HepG2 (cell line): Measurements from ENCODE around the gene NEDD8. TPM values are rescaled to one million over a fixed set of nuclear protein-coding genes. Genes with fewer than 3 reads are reported as not detected.

Source experiments
- ATAC-seq: fragments of 200-7000 bp; cut with Tn5 transposase; 3 replicates; pipeline ENCODE4 v1.9.1; 2020; ENCODE audit warnings: mild to moderate bottlenecking, moderate library complexity
- BruUV-seq: library from RNA; stranded (reverse); fragments of 400-500 nt; replicated peaks from 2 replicates; lab custom pipeline; 2021; lab: Mats Ljungman, UMichigan
- CTCF ChIA-PET: fragments of 300-600 bp; formaldehyde crosslinking; extraction: SDS; loops from one replicate; lab custom pipeline; 2021; ENCODE audit warnings: low total read pairs, inconsistent platforms, low intra/inter-chr PET ratio; lab: Yijun Ruan, JAX
- POLR2A ChIA-PET: fragments of 350-600 bp; sonication (Branson Sonifier 250); formaldehyde crosslinking; loops from one replicate; lab custom pipeline; 2020; ENCODE audit warnings: antibody characterized with exemption, inconsistent platforms; lab: Yijun Ruan, JAX
- DNase-seq: peaks from one replicate; pipeline ENCODE4 v3.0.0-alpha.2; 2015; ENCODE audit warnings: low spot score
- FAIRE-seq: peaks from 3 replicates; lab custom pipeline; 2011; peaks lifted over from hg19 to GRCh38; lab: Jason Lieb, UNC
- H2AFZ ChIP-seq: one replicate; pipeline ENCODE4 v1.6.1; 2011; ENCODE audit warnings: low read length, inconsistent platforms
- H3K27ac ChIP-seq: fragments of 300-600 bp; 3 replicates; pipeline ENCODE4 v1.8.0; 2011; ENCODE audit warnings: mixed run types, mild to moderate bottlenecking, mixed read lengths, low read length, inconsistent platforms; ENCODE audit not compliant: insufficient read depth; ENCODE audit errors: extremely low read length
- H3K27me3 ChIP-seq, 2 experiments: fragments of 200-600 bp in 1 of 2; 2 replicates in 1 of 2; 3 replicates in 1 of 2; pipeline versions ENCODE4 v1.6.0 to v1.8.0; 2011; ENCODE audit warnings: low read length in 2 of 2, mild to moderate bottlenecking in 2 of 2, moderate library complexity in 2 of 2, inconsistent platforms in 1 of 2; ENCODE audit not compliant: insufficient read depth in 2 of 2, control insufficient read depth in 1 of 2
- H3K36me3 ChIP-seq, 2 experiments: fragments of 200-600 bp in 1 of 2; replicated peaks in 1 of 2; 2 replicates in 1 of 2; 3 replicates in 1 of 2; pipeline versions ENCODE4 v1.5.1 to v1.8.0; 2011; ENCODE audit warnings: low read length in 2 of 2, inconsistent platforms in 1 of 2; ENCODE audit not compliant: insufficient read depth in 2 of 2, control insufficient read depth in 1 of 2
- H3K4me1 ChIP-seq: 2 replicates; pipeline ENCODE4 v1.5.1; 2012; ENCODE audit warnings: low read length, inconsistent platforms; ENCODE audit not compliant: insufficient read depth
- H3K4me2 ChIP-seq: 2 replicates; pipeline ENCODE4 v1.6.0; 2011; ENCODE audit warnings: low read depth, low read length, inconsistent platforms
- H3K4me3 ChIP-seq, 3 experiments: fragments of 200-600 bp in 1 of 3; sonication (generic), shearing (Covaris generic) in 1 of 3; replicated peaks in 1 of 3; 2 replicates each; pipeline ENCODE4 v1.5.1; 2011 to 2016; ENCODE audit warnings: low read length in 3 of 3, inconsistent platforms in 2 of 3, low read depth in 2 of 3, mild to moderate bottlenecking in 2 of 3, control low read depth in 1 of 3, mixed read lengths in 1 of 3; ENCODE audit not compliant: insufficient read depth in 1 of 3
- H3K79me2 ChIP-seq: one replicate; pipeline ENCODE4 v1.6.1; 2011; ENCODE audit warnings: low read length, inconsistent platforms; ENCODE audit not compliant: insufficient read depth
- H3K9ac ChIP-seq: 2 replicates; pipeline ENCODE4 v1.6.0; 2011; ENCODE audit warnings: mild to moderate bottlenecking, low read depth, low read length, inconsistent platforms; ENCODE audit not compliant: insufficient read depth
- H3K9me3 ChIP-seq: 2 replicates; pipeline ENCODE4 v1.5.1; 2012; ENCODE audit warnings: mild to moderate bottlenecking, low read length
- H4K20me1 ChIP-seq: 2 replicates; pipeline ENCODE4 v1.6.0; 2011; ENCODE audit warnings: inconsistent platforms, mild to moderate bottlenecking, low read length, moderate library complexity; ENCODE audit not compliant: insufficient read depth
- ARNT ChIP-seq: fragments of 450-650 bp; IDR thresholded peaks from 2 replicates; pipeline ENCODE4 v1.6.1; 2017
- CENPT ChIP-seq: sonication (generic); formaldehyde crosslinking; IDR thresholded peaks from 2 replicates; pipeline ENCODE4 v1.8.0; 2022; ENCODE audit warnings: low read depth, mild to moderate bottlenecking, moderate library complexity, missing genetic modification reagents
- E2F5 ChIP-seq: sonication (generic); formaldehyde crosslinking; conservative IDR thresholded peaks from 2 replicates; pipeline ENCODE4 v1.4.0; 2020; ENCODE audit warnings: missing genetic modification reagents
- HNRNPLL ChIP-seq: fragments of 200-400 bp; formaldehyde crosslinking; IDR thresholded peaks from 2 replicates; pipeline ENCODE4 v1.6.1; 2017; ENCODE audit warnings: mild to moderate bottlenecking, low read depth, low read length; ENCODE audit not compliant: poor library complexity, severe bottlenecking
- KDM6A ChIP-seq: IDR thresholded peaks from 2 replicates; pipeline ENCODE4 v1.6.1; 2016; ENCODE audit warnings: low read depth
- KLF12 ChIP-seq: sonication (generic); formaldehyde crosslinking; IDR thresholded peaks from 2 replicates; pipeline ENCODE4 v1.4.0; 2020; ENCODE audit warnings: missing genetic modification reagents, borderline replicate concordance
- NCOA2 ChIP-seq: sonication (generic); formaldehyde crosslinking; IDR thresholded peaks from 2 replicates; pipeline ENCODE4 v1.8.0; 2022; ENCODE audit warnings: inconsistent platforms
- PAF1 ChIP-seq: IDR thresholded peaks from 2 replicates; pipeline ENCODE4 v1.6.1; 2016; ENCODE audit warnings: missing genetic modification reagents, missing compliant biosample characterization
- PAX8 ChIP-seq: sonication (generic); formaldehyde crosslinking; IDR thresholded peaks from 2 replicates; pipeline ENCODE4 v1.8.0; 2022; ENCODE audit warnings: mild to moderate bottlenecking, missing genetic modification reagents, borderline replicate concordance
- PRDM4 ChIP-seq: sonication (generic); formaldehyde crosslinking; IDR thresholded peaks from 2 replicates; pipeline ENCODE4 v1.9.0; 2021; ENCODE audit warnings: missing genetic modification reagents, borderline replicate concordance
- PRPF4 ChIP-seq: fragments of 200-400 bp; formaldehyde crosslinking; IDR thresholded peaks from 2 replicates; pipeline ENCODE4 v1.6.1; 2016; ENCODE audit warnings: low read length, low read depth; ENCODE audit not compliant: poor library complexity, severe bottlenecking
- SIN3A ChIP-seq: IDR thresholded peaks from 2 replicates; pipeline ENCODE4 v1.6.1; 2011; ENCODE audit warnings: low read depth, mild to moderate bottlenecking, control low read depth, low read length, borderline replicate concordance
- SMARCC2 ChIP-seq: fragments of 450-650 bp; IDR thresholded peaks from 2 replicates; pipeline ENCODE4 v1.6.1; 2017; ENCODE audit warnings: antibody characterized with exemption, mild to moderate bottlenecking
- SNRNP70 ChIP-seq: fragments of 200-400 bp; formaldehyde crosslinking; IDR thresholded peaks from 2 replicates; pipeline ENCODE4 v1.6.1; 2017; ENCODE audit warnings: mild to moderate bottlenecking, low read depth, low read length, moderate library complexity
- ZBTB8A ChIP-seq: sonication (generic); formaldehyde crosslinking; IDR thresholded peaks from 2 replicates; pipeline ENCODE4 v1.4.0; 2020; ENCODE audit warnings: mild to moderate bottlenecking, low read depth, missing genetic modification reagents, borderline replicate concordance
- ZNF232 ChIP-seq: sonication (generic); formaldehyde crosslinking; IDR thresholded peaks from 2 replicates; pipeline ENCODE4 v1.4.0; 2020; ENCODE audit warnings: missing genetic modification reagents, borderline replicate concordance
- ZNF317 ChIP-seq: sonication (generic); formaldehyde crosslinking; IDR thresholded peaks from 2 replicates; pipeline ENCODE4 v1.5.0; 2020; ENCODE audit warnings: mild to moderate bottlenecking, missing genetic modification reagents
- ZNF329 ChIP-seq: sonication (generic); formaldehyde crosslinking; IDR thresholded peaks from 2 replicates; pipeline ENCODE4 v1.9.0; 2021; ENCODE audit warnings: low read depth, mild to moderate bottlenecking, missing genetic modification reagents
- ZNF562 ChIP-seq: sonication (generic); formaldehyde crosslinking; IDR thresholded peaks from 2 replicates; pipeline ENCODE4 v1.8.0; 2022; ENCODE audit warnings: missing genetic modification reagents, borderline replicate concordance
- WGBS: methylation state at CpG from one replicate; pipeline ENCODE4 v1.1.6; 2017; ENCODE audit warnings: low lambda C conversion rate; 5-methylcytosine and 5-hydroxymethylcytosine counted together
- in situ Hi-C: cut with HindIII; loops from 2 replicates; pipeline ENCODE4 v1.10.0; 2017; ENCODE audit warnings: low pct_unique_long_range_greater_than_20kb; ENCODE audit not compliant: extremely low pct_ligation_motif_present
- intact Hi-C: fragments of 100-400 bp; cut with micrococcal nuclease; formaldehyde crosslinking; loops from one replicate; pipeline ENCODE4 v1.10.0; 2022; ENCODE audit not compliant: unreplicated experiment
- polyA plus RNA-seq, 8 experiments: library from polyadenylated mRNA; depleted of rRNA in 3 of 8; stranded (reverse) in 7 of 8; unstranded in 1 of 8; fragments of >200 nt; fragmentation: Illumina TruSeq in 4 of 8; extraction: Trizol in 4 of 8; gene quantifications; 2 replicates each; pipeline versions ENCODE4 v1.2.1 to v1.2.3, GENCODE V29; 2011 to 2016; ENCODE audit warnings: low read depth in 4 of 8, missing spikeins in 1 of 8, mixed read lengths in 1 of 8; ENCODE audit not compliant: insufficient read depth in 1 of 8
- total RNA-seq, 5 experiments: library from RNA; depleted of rRNA; stranded (reverse); fragments of >200 nt; fragmentation: Illumina TruSeq; extraction: Trizol; gene quantifications; 2 replicates each; pipeline ENCODE4 v1.2.3, GENCODE V29; 2016; ENCODE audit warnings: low read depth in 1 of 5

NEDD8 gene
- total and polyA plus RNA-seq, 2 of the 13 experiments (the other 11 are each of a cell fraction or from before 2014, with no cell fraction given), result 535 to 713 TPM

GRCh38 chr14:24195186-24196070, 36.7 kb downstream of the NEDD8 start, which contains the start of gene TM9SF1 (continued):
- peak; percentile 61; the same call in 1 of the 2 replicates for TF ChIP-seq KDM6A
- no peak; the same call in 1 of the 2 replicates for TF ChIP-seq SNRNP70
- TF ChIP-seq ZNF329, result peak; percentile 92
- peak; percentile 99 for TF ChIP-seq KLF12 (CRISPR knock-in tag)
- peak; percentile 95; the same call in 1 of the 2 replicates for TF ChIP-seq CENPT (CRISPR knock-in tag)
- peak; percentile 91 for TF ChIP-seq ZNF317 (CRISPR knock-in tag)
- peak; percentile 98 for TF ChIP-seq SIN3A
- peak; percentile 99 for TF ChIP-seq PAX8
- TF ChIP-seq SMARCC2, result no peak
- TF ChIP-seq ZBTB8A (CRISPR knock-in tag), result peak; percentile 98

- no peaks in the 10 kb centered on the region; a peak in 1 of 5 replicates for H3K27me3 ChIP-seq
- H2AFZ ChIP-seq, result no peak overlapping the region
- peak overlapping the region; percentile 99 for H3K4me2 ChIP-seq
- no peaks in the 10 kb centered on the region for H3K9me3 ChIP-seq
- POLR2A ChIA-PET, result interaction anchor here (0.8 to 4.3 kb wide), 27 partner anchors 7 to 592 kb away, joined by 3 to 230 read pairs (median 9); partner anchors contain the start of genes CARMIL3, CHMP4A, DCAF11 and DHRS1
- H3K27ac ChIP-seq, result peak overlapping the region; percentile 84
- intact Hi-C loops, result loop anchor here (1.0 kb wide), 1 partner anchor 102 kb away; no protein-coding TSS in a partner anchor
- WGBS, result 66% methylated on average over 8 of the region's 8 CpGs
- H4K20me1 ChIP-seq, result no peaks in the 10 kb centered on the region
- H3K9ac ChIP-seq, result peak overlapping the region; percentile 97
- no TSS peak for BruUV-seq
- CTCF ChIA-PET, result no interaction called here
- H3K36me3 ChIP-seq, result peaks cover 17 to 29% of the 10 kb centered on the region in 2 experiments; a peak in 4 of 5 replicates
- 0 out of 3 replicates have a peak, but pooled peaks have one; percentile 0 for ATAC-seq
- H3K4me3 ChIP-seq, result peak overlapping the region; percentile 79 to 91 (median 85)
- in situ Hi-C loops, result no loop called here
- peaks cover 43% of the 10 kb centered on the region for H3K79me2 ChIP-seq
- FAIRE-seq, result no peak
- H3K4me1 ChIP-seq, result peaks cover 65% of the 10 kb centered on the region
- DNase-seq, result no peak
- TF ChIP-seq E2F5 (CRISPR knock-in tag) (no peak), PRDM4 (CRISPR knock-in tag) (no peak), PAF1 (no peak), ZNF562 (CRISPR knock-in tag) (no peak), ZNF232 (CRISPR knock-in tag) (no peak), PRPF4 (peak; percentile 9), NCOA2 (CRISPR knock-in tag) (no peak), ARNT (no peak), HNRNPLL (no peak)
Measured at GRCh38 chr14:24194873-24195185, 37.3 kb downstream of the NEDD8 start.
